GM12892 (cell line): ENCODE data around the gene ZNF853.

Experiments
- POLR2A ChIP-seq: IDR thresholded peaks from 2 replicates; pipeline ENCODE4 v1.6.1; 2011; ENCODE audit warnings: low read depth, low read length, control low read depth
- POLR2AphosphoS5 ChIP-seq: IDR thresholded peaks from 2 replicates; pipeline ENCODE4 v1.6.1; 2011; ENCODE audit warnings: low read depth, low read length, control low read depth
- TAF1 ChIP-seq: IDR thresholded peaks from 2 replicates; pipeline ENCODE4 v1.6.1; 2011; ENCODE audit warnings: low read depth, mild to moderate bottlenecking, control low read depth, low read length, borderline replicate concordance

DNA sequence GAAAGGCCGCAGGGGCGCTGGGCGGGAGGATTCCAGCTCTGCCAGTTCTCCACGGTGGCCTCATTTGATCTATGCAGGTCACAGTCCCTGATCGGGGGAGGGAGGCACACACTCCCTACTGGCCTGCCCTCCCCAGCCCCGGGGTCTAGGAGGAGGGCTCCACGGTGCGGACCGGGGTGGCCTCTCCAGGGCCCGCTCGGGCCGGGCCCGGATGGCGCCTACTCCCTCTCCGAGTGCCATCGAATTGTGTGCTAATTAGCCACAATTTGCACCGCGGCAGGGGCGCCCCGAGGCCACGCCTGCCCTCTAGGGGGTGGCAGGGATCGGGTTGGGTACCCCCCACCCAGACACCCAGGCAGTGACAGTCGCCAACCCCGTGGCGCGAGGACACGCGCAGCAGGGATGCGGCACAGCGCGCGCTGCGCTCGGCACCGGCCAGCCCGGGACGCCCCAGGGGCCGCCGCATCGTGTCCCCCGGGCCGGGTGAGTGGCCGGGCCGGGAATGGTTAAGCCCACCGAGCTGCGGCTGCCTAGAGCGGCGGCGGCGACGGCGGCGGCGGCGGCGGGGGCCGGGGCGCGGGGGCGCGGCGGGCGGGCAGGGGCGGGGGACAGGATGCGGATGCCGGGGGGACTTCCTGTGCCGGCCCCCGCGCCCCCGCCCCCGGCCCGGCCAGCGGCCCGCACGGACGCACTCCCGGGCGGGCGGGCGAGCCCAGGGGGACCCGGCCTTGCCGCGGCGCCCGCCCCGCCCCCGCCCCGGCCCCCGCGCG is at the start of gene ZNF853:
- TF ChIP-seq POLR2A: no peak
- no peak for TF ChIP-seq POLR2AphosphoS5
- no peak for TF ChIP-seq TAF1
